GM12878 (cell line): ENCODE results near the gene FNDC8.

ENCODE experiments used
- MXI1 ChIP-seq: fragments of 150-350 bp; IDR thresholded peaks from 2 replicates; pipeline ENCODE4 v1.6.1; 2011; ENCODE audit warnings: low read depth, mild to moderate bottlenecking, inconsistent platforms, low read length, improper control_type of control experiment
- RAD21 ChIP-seq: IDR thresholded peaks from 2 replicates; pipeline ENCODE4 v1.6.1; 2011; ENCODE audit warnings: mild to moderate bottlenecking, low read depth, low read length, moderate library complexity; ENCODE audit not compliant: insufficient read depth

DNA sequence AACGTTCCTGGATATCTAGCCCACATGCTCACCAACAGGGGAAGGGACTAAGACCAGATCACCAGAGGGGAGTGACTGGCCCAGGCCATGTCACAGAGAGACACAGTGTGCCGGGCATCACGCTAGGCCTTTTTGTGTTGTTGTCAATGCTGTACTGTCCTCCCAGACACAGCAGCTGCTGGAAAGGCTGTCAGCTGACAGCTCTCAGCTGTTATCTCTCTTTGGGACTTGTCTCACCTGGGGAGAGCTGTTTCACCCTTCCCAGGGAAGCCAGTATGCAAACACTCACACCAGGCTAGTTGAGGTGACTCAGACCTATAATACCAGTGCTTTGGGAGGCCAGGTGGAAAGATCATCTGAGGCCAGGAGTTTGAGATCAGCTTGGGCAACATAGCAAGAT, 45.6 kb downstream of the FNDC8 start:
- TF ChIP-seq RAD21 (no peak), MXI1 (no peak)
